Liver (tissue), 9 donors: ENCODE data around the gene TBCD. TPM values are rescaled to one million over a fixed set of nuclear protein-coding genes. Genes with fewer than 3 reads are reported as not detected.
A peak's percentile ranks its signal among the peaks of the same experiment; 100 is the strongest.

Experiments
- DNase-seq: peaks from one replicate; pipeline ENCODE4 v3.0.0-alpha.2; 2017; ENCODE audit warnings: low spot score
- H3K27ac ChIP-seq, 2 donors: one replicate each; pipeline ENCODE4 v1.7.0; 2013; ENCODE audit warnings: inconsistent platforms in 2 of 2, low read length in 2 of 2, control low read depth in 1 of 2, low read depth in 1 of 2, mild to moderate bottlenecking in 1 of 2
- H3K27me3 ChIP-seq, 4 donors: one replicate each; pipeline versions ENCODE4 v1.6.1 to v1.7.0; 2013; ENCODE audit warnings: low read length in 3 of 4, inconsistent platforms in 1 of 4, mild to moderate bottlenecking in 1 of 4, moderate library complexity in 1 of 4; ENCODE audit not compliant: control insufficient read depth in 4 of 4, insufficient read depth in 4 of 4
- H3K36me3 ChIP-seq, 4 donors: one replicate each; pipeline versions ENCODE4 v1.6.1 to v1.7.0; 2013; ENCODE audit warnings: low read length in 3 of 4, mild to moderate bottlenecking in 3 of 4, low read depth in 1 of 4, moderate library complexity in 1 of 4; ENCODE audit not compliant: control insufficient read depth in 4 of 4, insufficient read depth in 3 of 4
- H3K4me1 ChIP-seq, 4 donors: one replicate each; pipeline versions ENCODE4 v1.6.1 to v1.7.0; 2013; ENCODE audit warnings: low read length in 3 of 4, mild to moderate bottlenecking in 3 of 4, moderate library complexity in 1 of 4; ENCODE audit not compliant: control insufficient read depth in 4 of 4, insufficient read depth in 4 of 4
- H3K4me3 ChIP-seq, 3 donors: one replicate each; pipeline versions ENCODE4 v1.6.1 to v1.7.0; 2013; ENCODE audit warnings: low read length in 3 of 3, control low read depth in 1 of 3, low read depth in 1 of 3, mild to moderate bottlenecking in 1 of 3
- H3K9ac ChIP-seq, 2 donors: one replicate each; pipeline ENCODE4 v1.7.0; 2013; ENCODE audit warnings: low read length in 2 of 2, mild to moderate bottlenecking in 2 of 2, moderate library complexity in 2 of 2, control low read depth in 1 of 2, low read depth in 1 of 2
- H3K9me3 ChIP-seq, 4 donors: one replicate each; pipeline versions ENCODE4 v1.6.1 to v1.7.0; 2013; ENCODE audit warnings: low read length in 3 of 4; ENCODE audit not compliant: control insufficient read depth in 4 of 4
- EGR1 ChIP-seq, 2 donors: IDR thresholded peaks; 2 replicates each; pipeline ENCODE4 v1.6.1; 2016 to 2018; ENCODE audit warnings: antibody characterized with exemption in 2 of 2, low read depth in 2 of 2
- FOXA1 ChIP-seq: IDR thresholded peaks from 2 replicates; pipeline ENCODE4 v1.6.1; 2016; ENCODE audit warnings: antibody characterized with exemption
- FOXA2 ChIP-seq: IDR thresholded peaks from 2 replicates; pipeline ENCODE4 v1.6.1; 2016; ENCODE audit warnings: antibody characterized with exemption
- GABPA ChIP-seq, 2 donors: IDR thresholded peaks in 1 of 2; conservative IDR thresholded peaks in 1 of 2; 2 replicates each; pipeline ENCODE4 v1.6.1; 2016; ENCODE audit warnings: antibody characterized with exemption in 2 of 2, mild to moderate bottlenecking in 1 of 2, moderate library complexity in 1 of 2
- HNF4A ChIP-seq, 2 donors: conservative IDR thresholded peaks; 2 replicates each; pipeline ENCODE4 v1.6.1; 2016; ENCODE audit warnings: antibody characterized with exemption in 2 of 2, mild to moderate bottlenecking in 2 of 2
- HNF4G ChIP-seq: IDR thresholded peaks from 2 replicates; pipeline ENCODE4 v1.6.1; 2016; ENCODE audit warnings: antibody characterized with exemption
- NR2F2 ChIP-seq: IDR thresholded peaks from 2 replicates; pipeline ENCODE4 v1.6.1; 2016; ENCODE audit warnings: antibody characterized with exemption
- RAD21 ChIP-seq, 2 donors: IDR thresholded peaks; 2 replicates each; pipeline ENCODE4 v1.6.1; 2016; ENCODE audit warnings: antibody characterized with exemption in 2 of 2, mild to moderate bottlenecking in 2 of 2
- RXRA ChIP-seq, 2 donors: IDR thresholded peaks; 2 replicates each; pipeline ENCODE4 v1.6.1; 2017 to 2018; ENCODE audit warnings: antibody characterized with exemption in 2 of 2, mild to moderate bottlenecking in 1 of 2
- SP1 ChIP-seq: IDR thresholded peaks from 2 replicates; pipeline ENCODE4 v1.6.1; 2018; ENCODE audit warnings: antibody characterized with exemption, mild to moderate bottlenecking
- TAF1 ChIP-seq: conservative IDR thresholded peaks from 2 replicates; pipeline ENCODE4 v1.6.1; 2016; ENCODE audit warnings: antibody characterized with exemption, mild to moderate bottlenecking
- YY1 ChIP-seq: IDR thresholded peaks from 2 replicates; pipeline ENCODE4 v1.6.1; 2016; ENCODE audit warnings: antibody characterized with exemption, mild to moderate bottlenecking
- WGBS: extraction: QIAGEN DNeasy Blood & Tissue Kit; methylation state at CpG from one replicate; pipeline ENCODE4 v1.1.7; 2013; 5-methylcytosine and 5-hydroxymethylcytosine counted together
- polyA plus RNA-seq, 2 donors: library from polyadenylated mRNA; stranded (reverse) in 1 of 2; unstranded in 1 of 2; fragments of 200-250 nt in 1 of 2; fragments of >200 nt in 1 of 2; fragmentation: Nextera tagmentation in 1 of 2; extraction: Ambion mirVana in 1 of 2; gene quantifications; one replicate each; pipeline versions ENCODE4 v1.2.1 to v1.2.3, GENCODE V29; 2013 to 2015
- total RNA-seq, 2 donors: library from RNA; depleted of rRNA; stranded (reverse); fragments of >200 nt; gene quantifications; one replicate each; pipeline ENCODE4 v1.2.3, GENCODE V29; 2014
- TF ChIP-seq, protein P1 (sequence below): IDR thresholded peaks from 2 replicates; pipeline ENCODE4 v1.6.1; 2016; ENCODE audit warnings: antibody characterized with exemption
- TF ChIP-seq, protein P2 (sequence below): IDR thresholded peaks from 2 replicates; pipeline ENCODE4 v1.6.1; 2016; ENCODE audit warnings: antibody characterized with exemption, mild to moderate bottlenecking
- donor health status: healthy.
- donor health status: healthy.
- donor health status: healthy.
- donor health status: healthy.
- donor health status: healthy.

TBCD gene
- total and polyA plus RNA-seq, 4 donors, result 29.8 to 42.2 (median 33.0) TPM

DNA sequence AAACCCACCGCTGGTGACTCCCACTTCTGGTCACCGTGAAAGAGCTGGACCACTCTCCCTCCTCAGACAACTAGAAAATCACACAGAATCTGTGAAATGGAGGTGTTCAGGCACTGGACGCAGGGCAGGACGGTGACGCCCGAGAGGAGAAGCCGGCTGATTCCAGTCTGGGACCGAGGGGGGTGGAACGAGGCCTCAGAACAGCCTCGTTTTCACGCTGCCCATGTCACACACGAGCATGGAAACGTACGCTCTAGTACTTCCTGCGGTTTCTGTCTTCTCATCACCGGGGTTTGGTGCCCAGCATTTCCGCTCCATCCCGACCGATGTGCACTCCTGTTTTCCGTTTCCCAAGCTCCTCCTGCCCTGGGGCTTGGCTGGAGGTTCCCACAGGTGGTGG is 225.7 kb downstream of the TBCD start:
- H3K36me3 ChIP-seq, result no peaks in the 10 kb centered on the region
- no peak overlapping the region for H3K27ac ChIP-seq
- no peak overlapping the region for H3K9ac ChIP-seq
- TF ChIP-seq GABPA (IDR thresholded peaks at IDR 0.05 in 1 of 2, conservative IDR thresholded peaks at IDR 0.05 in 1 of 2), result no peak
- TF ChIP-seq, protein P1, sequence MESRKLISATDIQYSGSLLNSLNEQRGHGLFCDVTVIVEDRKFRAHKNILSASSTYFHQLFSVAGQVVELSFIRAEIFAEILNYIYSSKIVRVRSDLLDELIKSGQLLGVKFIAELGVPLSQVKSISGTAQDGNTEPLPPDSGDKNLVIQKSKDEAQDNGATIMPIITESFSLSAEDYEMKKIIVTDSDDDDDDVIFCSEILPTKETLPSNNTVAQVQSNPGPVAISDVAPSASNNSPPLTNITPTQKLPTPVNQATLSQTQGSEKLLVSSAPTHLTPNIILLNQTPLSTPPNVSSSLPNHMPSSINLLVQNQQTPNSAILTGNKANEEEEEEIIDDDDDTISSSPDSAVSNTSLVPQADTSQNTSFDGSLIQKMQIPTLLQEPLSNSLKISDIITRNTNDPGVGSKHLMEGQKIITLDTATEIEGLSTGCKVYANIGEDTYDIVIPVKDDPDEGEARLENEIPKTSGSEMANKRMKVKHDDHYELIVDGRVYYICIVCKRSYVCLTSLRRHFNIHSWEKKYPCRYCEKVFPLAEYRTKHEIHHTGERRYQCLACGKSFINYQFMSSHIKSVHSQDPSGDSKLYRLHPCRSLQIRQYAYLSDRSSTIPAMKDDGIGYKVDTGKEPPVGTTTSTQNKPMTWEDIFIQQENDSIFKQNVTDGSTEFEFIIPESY, result no peak
- no peak for TF ChIP-seq TAF1
- no peak for TF ChIP-seq NR2F2
- TF ChIP-seq SP1, result no peak
- no peak for TF ChIP-seq EGR1 (IDR thresholded peaks at IDR 0.05; ENCODE audit: low read depth in 2 of 2)
- peaks cover 0 to 6% (median 5%) of the 10 kb centered on the region in 4 donors for H3K4me1 ChIP-seq
- no peak for DNase-seq
- H3K4me3 ChIP-seq, result no peak overlapping the region
- 92% methylated on average over 20 of the region's 20 CpGs for WGBS
- no peaks in the 10 kb centered on the region for H3K27me3 ChIP-seq
- no peaks in the 10 kb centered on the region for H3K9me3 ChIP-seq

- H3K27ac ChIP-seq, result peak overlapping the region in 1 of 2 donors; percentile 35
- no peaks in the 10 kb centered on the region for H3K9me3 ChIP-seq
- no peaks in the 10 kb centered on the region for H3K36me3 ChIP-seq
- no peaks in the 10 kb centered on the region for H3K27me3 ChIP-seq
- 85% methylated on average over 3 of the region's 3 CpGs for WGBS
- DNase-seq, result no peak
- H3K4me1 ChIP-seq, result peaks cover 0 to 6% (median 5%) of the 10 kb centered on the region in 4 donors
- no peak overlapping the region for H3K4me3 ChIP-seq
- peak; percentile 62 for TF ChIP-seq YY1
- no peak for TF ChIP-seq SP1
- no peak overlapping the region for H3K9ac ChIP-seq
Measured at GRCh38 chr17:82978765-82979349, 227.0 kb downstream of the TBCD start.

GRCh38 chr17:82979718-82980117 is 227.9 kb downstream of the TBCD start:
- peaks cover 0 to 6% (median 5%) of the 10 kb centered on the region in 4 donors for H3K4me1 ChIP-seq
- TF ChIP-seq, protein P2, sequence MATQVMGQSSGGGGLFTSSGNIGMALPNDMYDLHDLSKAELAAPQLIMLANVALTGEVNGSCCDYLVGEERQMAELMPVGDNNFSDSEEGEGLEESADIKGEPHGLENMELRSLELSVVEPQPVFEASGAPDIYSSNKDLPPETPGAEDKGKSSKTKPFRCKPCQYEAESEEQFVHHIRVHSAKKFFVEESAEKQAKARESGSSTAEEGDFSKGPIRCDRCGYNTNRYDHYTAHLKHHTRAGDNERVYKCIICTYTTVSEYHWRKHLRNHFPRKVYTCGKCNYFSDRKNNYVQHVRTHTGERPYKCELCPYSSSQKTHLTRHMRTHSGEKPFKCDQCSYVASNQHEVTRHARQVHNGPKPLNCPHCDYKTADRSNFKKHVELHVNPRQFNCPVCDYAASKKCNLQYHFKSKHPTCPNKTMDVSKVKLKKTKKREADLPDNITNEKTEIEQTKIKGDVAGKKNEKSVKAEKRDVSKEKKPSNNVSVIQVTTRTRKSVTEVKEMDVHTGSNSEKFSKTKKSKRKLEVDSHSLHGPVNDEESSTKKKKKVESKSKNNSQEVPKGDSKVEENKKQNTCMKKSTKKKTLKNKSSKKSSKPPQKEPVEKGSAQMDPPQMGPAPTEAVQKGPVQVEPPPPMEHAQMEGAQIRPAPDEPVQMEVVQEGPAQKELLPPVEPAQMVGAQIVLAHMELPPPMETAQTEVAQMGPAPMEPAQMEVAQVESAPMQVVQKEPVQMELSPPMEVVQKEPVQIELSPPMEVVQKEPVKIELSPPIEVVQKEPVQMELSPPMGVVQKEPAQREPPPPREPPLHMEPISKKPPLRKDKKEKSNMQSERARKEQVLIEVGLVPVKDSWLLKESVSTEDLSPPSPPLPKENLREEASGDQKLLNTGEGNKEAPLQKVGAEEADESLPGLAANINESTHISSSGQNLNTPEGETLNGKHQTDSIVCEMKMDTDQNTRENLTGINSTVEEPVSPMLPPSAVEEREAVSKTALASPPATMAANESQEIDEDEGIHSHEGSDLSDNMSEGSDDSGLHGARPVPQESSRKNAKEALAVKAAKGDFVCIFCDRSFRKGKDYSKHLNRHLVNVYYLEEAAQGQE, result no peak
- TF ChIP-seq RAD21 (IDR thresholded peaks at IDR 0.05), result peak in 1 of 2 donors; percentile 10
- TF ChIP-seq SP1, result peak; percentile 52
- peak; percentile 65 for TF ChIP-seq HNF4G
- TF ChIP-seq FOXA2, result no peak
- no peak for TF ChIP-seq FOXA1
- no peak for TF ChIP-seq GABPA (IDR thresholded peaks at IDR 0.05 in 1 of 2, conservative IDR thresholded peaks at IDR 0.05 in 1 of 2)
- peak; percentile 58 to 66 for TF ChIP-seq RXRA (IDR thresholded peaks at IDR 0.05)
- peak; percentile 90 to 93 for TF ChIP-seq HNF4A (conservative IDR thresholded peaks at IDR 0.05)
- no peak overlapping the region for H3K9ac ChIP-seq
- no peak for DNase-seq
- H3K4me3 ChIP-seq, result no peak overlapping the region
- no peaks in the 10 kb centered on the region for H3K36me3 ChIP-seq
- no peaks in the 10 kb centered on the region for H3K9me3 ChIP-seq
- H3K27me3 ChIP-seq, result no peaks in the 10 kb centered on the region
- H3K27ac ChIP-seq, result peak overlapping the region in 1 of 2 donors; percentile 13
- 39% methylated on average over 1 of the region's 1 CpG for WGBS
